SU-DHL-6 (cell line): ENCODE data around the gene DLG2.

Source experiments
- CTCF ChIP-seq: fragments of 200-600 bp; sonication (generic); IDR thresholded peaks from one replicate; pipeline ENCODE4 v1.5.1; 2017; ENCODE audit warnings: antibody characterized with exemption, mild to moderate bottlenecking, low read length, moderate library complexity; ENCODE audit not compliant: insufficient read depth, poor library complexity, severe bottlenecking
- EZH2phosphoT487 ChIP-seq: fragments of 200-600 bp; sonication (generic), shearing (Covaris generic); conservative IDR thresholded peaks from 2 replicates; pipeline ENCODE4 v1.6.1; 2018; ENCODE audit warnings: mild to moderate bottlenecking, antibody characterized with exemption, low read length, moderate library complexity, mixed read lengths

- TF ChIP-seq CTCF: no peak
- no peak for TF ChIP-seq EZH2phosphoT487
Measured at GRCh38 chr11:84173078-84173477, 1454.1 kb downstream of the DLG2 start.
